HCT116 (cell line): ENCODE data around the gene CTU1. TPM values are rescaled to one million over a fixed set of nuclear protein-coding genes. Genes with fewer than 3 reads are reported as not detected.

Source experiments
- ATAC-seq: fragments of 200-7000 bp; cut with Tn5 transposase; 2 replicates; pipeline ENCODE4 v1.9.1; 2020; ENCODE audit warnings: mild to moderate bottlenecking, moderate library complexity
- BruUV-seq: library from RNA; stranded (reverse); fragments of 400-500 nt; replicated peaks from 2 replicates; lab custom pipeline; 2021; lab: Mats Ljungman, UMichigan
- CTCF ChIA-PET: fragments of 300-600 bp; sonication (Branson Sonifier 250); formaldehyde crosslinking; loops from one replicate; lab custom pipeline; 2021; ENCODE audit warnings: antibody characterized with exemption; lab: Charles Lee
- POLR2A ChIA-PET: fragments of 300-600, 350-600 bp; sonication (Branson Sonifier 250); formaldehyde crosslinking; loops from one replicate; lab custom pipeline; 2021; ENCODE audit warnings: antibody characterized with exemption; lab: Charles Lee
- RAD21 ChIA-PET, 2 experiments: fragments of 300-600 bp; sonication (Branson Sonifier 250); formaldehyde crosslinking; loops; one replicate each; lab custom pipeline; 2023; ENCODE audit warnings: low total read pairs in 2 of 2; ENCODE audit not compliant: uncharacterized antibody in 2 of 2, unreplicated experiment in 2 of 2, low non-redundant PET in 1 of 2; lab: Charles Lee
- DNase-seq: peaks from one replicate; pipeline ENCODE4 v3.0.0-alpha.2; 2010; ENCODE audit warnings: low read depth, low spot score
- H2AFZ ChIP-seq: fragments of 200-600 bp; shearing (Covaris generic), sonication (generic); 2 replicates; pipeline ENCODE4 v1.6.1; 2017; ENCODE audit warnings: low read depth, mixed run types, mixed read lengths, antibody characterized with exemption, low read length; ENCODE audit not compliant: poor library complexity, severe bottlenecking
- H3K27ac ChIP-seq: 2 replicates; pipeline ENCODE4 v1.5.1; 2012; ENCODE audit warnings: low read depth, low read length
- H3K27me3 ChIP-seq: fragments of 200-600 bp; sonication (generic); 2 replicates; pipeline ENCODE4 v1.6.1; 2016; ENCODE audit warnings: mixed run types, low read length, mixed read lengths; ENCODE audit not compliant: insufficient read depth
- H3K36me3 ChIP-seq, 2 experiments: fragments of 200-500 bp in 1 of 2; fragments of 200-600 bp in 1 of 2; sonication (Bioruptor generic) in 1 of 2; sonication (generic) in 1 of 2; 2 replicates each; pipeline versions ENCODE4 v1.5.1 to v1.6.1; 2014 to 2016; ENCODE audit warnings: low read length in 2 of 2, inconsistent platforms in 1 of 2, mixed read lengths in 1 of 2, mixed run types in 1 of 2; ENCODE audit not compliant: insufficient read depth in 2 of 2, control insufficient read depth in 1 of 2
- H3K4me1 ChIP-seq, 2 experiments: fragments of 200-600 bp in 1 of 2; sonication (generic) in 1 of 2; 2 replicates each; pipeline versions ENCODE4 v1.5.1 to v1.6.1; 2012 to 2017; ENCODE audit warnings: low read length in 2 of 2, inconsistent platforms in 1 of 2, mild to moderate bottlenecking in 1 of 2, mixed read lengths in 1 of 2, mixed run types in 1 of 2, moderate library complexity in 1 of 2; ENCODE audit not compliant: insufficient read depth in 2 of 2, control insufficient read depth in 1 of 2
- H3K4me2 ChIP-seq: fragments of 200-600 bp; sonication (generic); 2 replicates; pipeline ENCODE4 v1.6.1; 2017; ENCODE audit warnings: mixed run types, low read length, mixed read lengths
- H3K4me3 ChIP-seq, 2 experiments: fragments of 200-600 bp in 1 of 2; sonication (generic) in 1 of 2; replicated peaks in 1 of 2; 2 replicates each; pipeline ENCODE4 v1.5.1; 2011 to 2016; ENCODE audit warnings: low read length in 2 of 2, control low read depth in 1 of 2, low read depth in 1 of 2, mild to moderate bottlenecking in 1 of 2, mixed read lengths in 1 of 2, mixed run types in 1 of 2
- H3K79me2 ChIP-seq: fragments of 200-600 bp; sonication (generic); 2 replicates; pipeline ENCODE4 v1.6.1; 2017; ENCODE audit warnings: mild to moderate bottlenecking, mixed run types, low read length, moderate library complexity, mixed read lengths; ENCODE audit not compliant: insufficient read depth
- H3K9ac ChIP-seq: fragments of 200-600 bp; sonication (generic); 2 replicates; pipeline ENCODE4 v1.6.1; 2016; ENCODE audit warnings: low read length, mixed read lengths
- H3K9me2 ChIP-seq: fragments of 200-600 bp; sonication (generic), shearing (Covaris generic); 2 replicates; pipeline ENCODE4 v1.6.1; 2017; ENCODE audit warnings: mixed run types, mild to moderate bottlenecking, moderate library complexity; ENCODE audit not compliant: insufficient read depth
- H3K9me3 ChIP-seq, 2 experiments: fragments of 200-500 bp in 1 of 2; fragments of 200-600 bp in 1 of 2; sonication (Bioruptor generic) in 1 of 2; sonication (generic) in 1 of 2; 2 replicates each; pipeline ENCODE4 v1.6.1; 2014 to 2017; ENCODE audit warnings: low read length in 2 of 2, mixed read lengths in 2 of 2, inconsistent platforms in 1 of 2, low read depth in 1 of 2, mild to moderate bottlenecking in 1 of 2, mixed run types in 1 of 2, moderate library complexity in 1 of 2; ENCODE audit not compliant: control insufficient read depth in 1 of 2, insufficient read depth in 1 of 2
- H4K20me1 ChIP-seq: fragments of 200-600 bp; sonication (generic), shearing (Covaris generic); 2 replicates; pipeline ENCODE4 v1.6.1; 2017; ENCODE audit warnings: mixed run types, mild to moderate bottlenecking, moderate library complexity; ENCODE audit not compliant: insufficient read depth
- CEBPB ChIP-seq: IDR thresholded peaks from 2 replicates; pipeline ENCODE4 v1.6.1; 2012; ENCODE audit warnings: low read depth
- JUND ChIP-seq: IDR thresholded peaks from 2 replicates; pipeline ENCODE4 v1.6.1; 2012
- POLR2AphosphoS5 ChIP-seq: IDR thresholded peaks from 2 replicates; pipeline ENCODE4 v1.6.1; 2011; ENCODE audit warnings: mild to moderate bottlenecking, low read depth, low read length, moderate library complexity
- RAD21 ChIP-seq: IDR thresholded peaks from 2 replicates; pipeline ENCODE4 v1.6.1; 2012; ENCODE audit warnings: low read depth, mild to moderate bottlenecking
- SRF ChIP-seq: IDR thresholded peaks from 2 replicates; pipeline ENCODE4 v1.6.1; 2012; ENCODE audit warnings: low read depth
- YY1 ChIP-seq: IDR thresholded peaks from 2 replicates; pipeline ENCODE4 v1.6.1; 2011; ENCODE audit warnings: low read length, low read depth, moderate library complexity, mild to moderate bottlenecking; ENCODE audit not compliant: insufficient replicate concordance; ENCODE audit errors: extremely low read depth
- ZFX ChIP-seq: fragments of 450-650 bp; IDR thresholded peaks from 2 replicates; pipeline ENCODE4 v1.6.1; 2017
- intact Hi-C: fragments of 100-400 bp; cut with micrococcal nuclease; formaldehyde crosslinking; loops from 2 replicates; pipeline ENCODE4 v1.10.0; 2022
- total RNA-seq: library from RNA; stranded (reverse); gene quantifications from one replicate; pipeline ENCODE4 v1.2.1, GENCODE V29; 2021; ENCODE audit not compliant: unreplicated experiment
- TF ChIP-seq, protein P1 (sequence below): IDR thresholded peaks from 2 replicates; pipeline ENCODE4 v1.6.1; 2012; ENCODE audit warnings: low read depth
- TF ChIP-seq, protein P2 (sequence below): IDR thresholded peaks from 2 replicates; pipeline ENCODE4 v1.6.1; 2011; ENCODE audit warnings: mild to moderate bottlenecking, low read length, moderate library complexity; ENCODE audit not compliant: insufficient replicate concordance; ENCODE audit errors: extremely low read depth
- TF ChIP-seq, protein P3 (sequence below), 3 experiments: fragments of 200-600 bp in 1 of 3; sonication (generic) in 1 of 3; IDR thresholded peaks in 2 of 3; conservative IDR thresholded peaks in 1 of 3; 2 replicates each; pipeline ENCODE4 v1.5.1; 2012 to 2017; ENCODE audit warnings: low read depth in 2 of 3, low read length in 2 of 3, antibody characterized with exemption in 1 of 3, borderline replicate concordance in 1 of 3, control low read depth in 1 of 3, mild to moderate bottlenecking in 1 of 3, mixed read lengths in 1 of 3, mixed run types in 1 of 3, moderate library complexity in 1 of 3; ENCODE audit not compliant: insufficient read depth in 1 of 3
- TF ChIP-seq, protein P4 (sequence below): IDR thresholded peaks from 2 replicates; pipeline ENCODE4 v1.6.1; 2012

The CTU1 gene
- total RNA-seq, 1 experiment from 2014 or later, result 14.0 TPM

DNA sequence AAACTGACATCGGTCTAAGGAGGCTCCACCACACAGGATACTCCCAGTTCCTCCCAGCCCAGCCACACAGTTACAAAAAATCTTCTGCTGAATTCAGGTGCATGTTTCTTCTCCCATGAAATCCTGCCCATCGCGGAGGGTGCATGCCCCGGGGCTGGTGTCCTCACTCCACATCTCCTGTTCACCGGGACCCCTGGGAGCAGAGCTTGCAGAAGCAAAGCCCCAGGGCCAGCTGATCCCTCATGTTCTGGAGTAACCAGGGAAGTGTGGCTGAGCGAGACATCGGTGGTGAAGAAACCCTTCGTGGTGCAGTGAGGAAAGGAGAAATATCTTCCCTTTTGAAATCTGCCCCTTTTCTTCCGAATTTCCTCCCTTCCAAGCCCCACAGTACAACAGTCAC lies 15.6 kb upstream of the CTU1 start:
- H3K4me1 ChIP-seq, result peaks cover 2 to 8% of the 10 kb centered on the region in 2 experiments; a peak in 1 of 4 replicates
- RAD21 ChIA-PET, result no interaction called here
- BruUV-seq, result no TSS peak
- H3K9me3 ChIP-seq, result no peaks in the 10 kb centered on the region
- no peaks in the 10 kb centered on the region for H3K79me2 ChIP-seq
- H3K4me2 ChIP-seq, result no peak overlapping the region
- no peak for ATAC-seq
- H3K9me2 ChIP-seq, result no peaks in the 10 kb centered on the region
- no peak overlapping the region for H2AFZ ChIP-seq
- H4K20me1 ChIP-seq, result no peaks in the 10 kb centered on the region
- CTCF ChIA-PET, result no interaction called here
- POLR2A ChIA-PET, result no interaction called here
- no peak for DNase-seq
- H3K36me3 ChIP-seq, result no peaks in the 10 kb centered on the region
- H3K27me3 ChIP-seq, result 0 out of 2 replicates have a peak, but pooled peaks cover 4% of the 10 kb centered on the region
- no peak overlapping the region for H3K4me3 ChIP-seq
- no peak overlapping the region for H3K9ac ChIP-seq
- H3K27ac ChIP-seq, result no peak overlapping the region
- TF ChIP-seq RAD21 (no peak), CEBPB (no peak), ZFX (no peak), YY1 (no peak), POLR2AphosphoS5 (no peak), JUND (no peak), SRF (no peak)
- TF ChIP-seq, protein P1, sequence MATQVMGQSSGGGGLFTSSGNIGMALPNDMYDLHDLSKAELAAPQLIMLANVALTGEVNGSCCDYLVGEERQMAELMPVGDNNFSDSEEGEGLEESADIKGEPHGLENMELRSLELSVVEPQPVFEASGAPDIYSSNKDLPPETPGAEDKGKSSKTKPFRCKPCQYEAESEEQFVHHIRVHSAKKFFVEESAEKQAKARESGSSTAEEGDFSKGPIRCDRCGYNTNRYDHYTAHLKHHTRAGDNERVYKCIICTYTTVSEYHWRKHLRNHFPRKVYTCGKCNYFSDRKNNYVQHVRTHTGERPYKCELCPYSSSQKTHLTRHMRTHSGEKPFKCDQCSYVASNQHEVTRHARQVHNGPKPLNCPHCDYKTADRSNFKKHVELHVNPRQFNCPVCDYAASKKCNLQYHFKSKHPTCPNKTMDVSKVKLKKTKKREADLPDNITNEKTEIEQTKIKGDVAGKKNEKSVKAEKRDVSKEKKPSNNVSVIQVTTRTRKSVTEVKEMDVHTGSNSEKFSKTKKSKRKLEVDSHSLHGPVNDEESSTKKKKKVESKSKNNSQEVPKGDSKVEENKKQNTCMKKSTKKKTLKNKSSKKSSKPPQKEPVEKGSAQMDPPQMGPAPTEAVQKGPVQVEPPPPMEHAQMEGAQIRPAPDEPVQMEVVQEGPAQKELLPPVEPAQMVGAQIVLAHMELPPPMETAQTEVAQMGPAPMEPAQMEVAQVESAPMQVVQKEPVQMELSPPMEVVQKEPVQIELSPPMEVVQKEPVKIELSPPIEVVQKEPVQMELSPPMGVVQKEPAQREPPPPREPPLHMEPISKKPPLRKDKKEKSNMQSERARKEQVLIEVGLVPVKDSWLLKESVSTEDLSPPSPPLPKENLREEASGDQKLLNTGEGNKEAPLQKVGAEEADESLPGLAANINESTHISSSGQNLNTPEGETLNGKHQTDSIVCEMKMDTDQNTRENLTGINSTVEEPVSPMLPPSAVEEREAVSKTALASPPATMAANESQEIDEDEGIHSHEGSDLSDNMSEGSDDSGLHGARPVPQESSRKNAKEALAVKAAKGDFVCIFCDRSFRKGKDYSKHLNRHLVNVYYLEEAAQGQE, result no peak
- TF ChIP-seq, protein P2, sequence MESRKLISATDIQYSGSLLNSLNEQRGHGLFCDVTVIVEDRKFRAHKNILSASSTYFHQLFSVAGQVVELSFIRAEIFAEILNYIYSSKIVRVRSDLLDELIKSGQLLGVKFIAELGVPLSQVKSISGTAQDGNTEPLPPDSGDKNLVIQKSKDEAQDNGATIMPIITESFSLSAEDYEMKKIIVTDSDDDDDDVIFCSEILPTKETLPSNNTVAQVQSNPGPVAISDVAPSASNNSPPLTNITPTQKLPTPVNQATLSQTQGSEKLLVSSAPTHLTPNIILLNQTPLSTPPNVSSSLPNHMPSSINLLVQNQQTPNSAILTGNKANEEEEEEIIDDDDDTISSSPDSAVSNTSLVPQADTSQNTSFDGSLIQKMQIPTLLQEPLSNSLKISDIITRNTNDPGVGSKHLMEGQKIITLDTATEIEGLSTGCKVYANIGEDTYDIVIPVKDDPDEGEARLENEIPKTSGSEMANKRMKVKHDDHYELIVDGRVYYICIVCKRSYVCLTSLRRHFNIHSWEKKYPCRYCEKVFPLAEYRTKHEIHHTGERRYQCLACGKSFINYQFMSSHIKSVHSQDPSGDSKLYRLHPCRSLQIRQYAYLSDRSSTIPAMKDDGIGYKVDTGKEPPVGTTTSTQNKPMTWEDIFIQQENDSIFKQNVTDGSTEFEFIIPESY, result no peak
- TF ChIP-seq, protein P3, sequence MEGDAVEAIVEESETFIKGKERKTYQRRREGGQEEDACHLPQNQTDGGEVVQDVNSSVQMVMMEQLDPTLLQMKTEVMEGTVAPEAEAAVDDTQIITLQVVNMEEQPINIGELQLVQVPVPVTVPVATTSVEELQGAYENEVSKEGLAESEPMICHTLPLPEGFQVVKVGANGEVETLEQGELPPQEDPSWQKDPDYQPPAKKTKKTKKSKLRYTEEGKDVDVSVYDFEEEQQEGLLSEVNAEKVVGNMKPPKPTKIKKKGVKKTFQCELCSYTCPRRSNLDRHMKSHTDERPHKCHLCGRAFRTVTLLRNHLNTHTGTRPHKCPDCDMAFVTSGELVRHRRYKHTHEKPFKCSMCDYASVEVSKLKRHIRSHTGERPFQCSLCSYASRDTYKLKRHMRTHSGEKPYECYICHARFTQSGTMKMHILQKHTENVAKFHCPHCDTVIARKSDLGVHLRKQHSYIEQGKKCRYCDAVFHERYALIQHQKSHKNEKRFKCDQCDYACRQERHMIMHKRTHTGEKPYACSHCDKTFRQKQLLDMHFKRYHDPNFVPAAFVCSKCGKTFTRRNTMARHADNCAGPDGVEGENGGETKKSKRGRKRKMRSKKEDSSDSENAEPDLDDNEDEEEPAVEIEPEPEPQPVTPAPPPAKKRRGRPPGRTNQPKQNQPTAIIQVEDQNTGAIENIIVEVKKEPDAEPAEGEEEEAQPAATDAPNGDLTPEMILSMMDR (IDR thresholded peaks at IDR 0.05 in 2 of 3, conservative IDR thresholded peaks at IDR 0.05 in 1 of 3; ENCODE audit: borderline replicate concordance in 1 of 3, insufficient read depth in 1 of 3, low read depth in 2 of 3, low read length in 2 of 3), result no peak
- TF ChIP-seq, protein P4, sequence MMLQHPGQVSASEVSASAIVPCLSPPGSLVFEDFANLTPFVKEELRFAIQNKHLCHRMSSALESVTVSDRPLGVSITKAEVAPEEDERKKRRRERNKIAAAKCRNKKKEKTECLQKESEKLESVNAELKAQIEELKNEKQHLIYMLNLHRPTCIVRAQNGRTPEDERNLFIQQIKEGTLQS, result no peak
- intact Hi-C loops, result no loop called here
